Measurements from ENCODE around the gene TERB1.
"Not testable (repeated sequence)": the region's sequence is repeated elsewhere in the genome, so short reads cannot be mapped to it uniquely, and the experiment has no call there.

The TERB1 gene

GRCh38 chr16:66824006-66824405 lies 22.6 kb upstream of the TERB1 start:
- DNase-seq = no peak

DNA sequence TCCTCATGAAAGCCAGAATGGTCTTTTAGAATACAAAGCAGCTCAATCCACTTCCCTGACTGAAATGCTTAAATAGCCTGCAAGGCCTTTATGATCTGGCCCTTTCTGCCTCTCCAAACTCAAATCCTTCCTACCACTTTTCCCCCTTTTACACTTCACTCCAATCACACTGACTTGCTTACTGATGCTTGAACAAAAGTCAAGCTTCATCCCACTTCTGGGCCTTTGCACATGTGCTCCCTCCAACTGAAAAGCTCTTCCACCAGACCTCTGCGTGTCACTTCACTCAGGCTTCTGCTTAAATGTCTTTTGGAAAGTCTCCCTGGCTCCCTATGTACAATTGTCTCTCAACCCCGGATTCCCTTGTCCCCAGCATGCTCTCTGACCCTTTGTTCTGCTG lies 13.3 kb upstream of the TERB1 start:
- DNase-seq = no peak

GRCh38 chr16:66811043-66811442 lies 9.7 kb upstream of the TERB1 start:
- no peak for DNase-seq

DNA sequence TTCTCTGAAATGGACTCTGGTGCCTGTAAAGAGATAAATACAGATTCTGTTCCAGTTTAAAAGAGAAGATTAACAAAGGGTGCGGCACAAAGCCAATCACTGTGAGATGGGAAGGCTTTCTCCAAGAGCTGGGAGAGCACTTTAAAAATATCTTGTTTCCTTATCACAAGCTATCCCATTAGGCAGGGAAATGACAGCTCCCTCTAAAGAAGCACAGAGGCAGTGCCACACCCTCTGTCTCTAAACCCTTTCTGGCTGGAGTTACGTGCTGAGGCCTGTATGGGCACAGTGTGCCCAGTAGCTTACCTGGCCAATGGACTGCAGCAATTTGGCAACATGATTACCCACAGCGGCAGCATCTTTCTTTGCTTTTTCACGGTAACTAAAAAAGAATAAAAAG lies 9.0 kb upstream of the TERB1 start:
- DNase-seq = no peak

DNA sequence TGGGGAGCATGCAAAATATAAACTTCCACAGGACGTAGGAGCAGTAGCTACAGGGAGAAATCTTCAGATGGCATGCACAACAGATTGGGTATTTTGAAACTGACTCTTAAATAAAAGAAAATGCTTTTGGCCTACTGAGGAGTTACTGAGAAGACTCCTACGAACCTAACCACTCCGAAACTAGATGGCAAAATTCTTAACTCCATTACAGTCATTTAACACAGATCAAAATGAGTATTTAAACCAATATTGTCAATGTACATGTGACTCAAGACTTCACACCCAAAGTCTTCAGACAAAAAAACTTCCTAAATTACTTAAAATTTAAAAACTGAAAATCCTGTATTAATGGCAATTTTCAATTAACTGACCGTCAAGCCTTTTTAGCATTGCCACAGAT lies 8.4 kb upstream of the TERB1 start:
- no peak for DNase-seq

DNA sequence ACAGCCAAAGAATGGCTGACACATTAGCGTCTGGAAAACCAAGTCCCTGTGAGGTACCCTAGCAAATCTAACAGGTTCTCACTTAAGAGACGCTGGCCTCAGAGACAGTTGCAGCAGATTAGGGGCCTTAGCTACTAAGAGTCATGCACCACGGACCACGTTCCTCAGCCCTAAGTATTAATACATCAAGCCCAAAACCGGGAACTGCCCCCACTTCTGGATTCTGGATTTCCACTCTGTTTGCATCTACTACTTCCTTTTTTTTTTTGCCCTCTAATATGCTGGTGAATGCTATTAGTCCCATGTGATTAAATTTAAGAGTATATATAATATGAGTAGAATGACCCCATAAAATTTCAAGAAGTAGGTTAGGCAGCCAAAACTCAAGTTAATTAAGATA lies 775 bp upstream of the TERB1 start:
- no peak for DNase-seq

- no peak for DNase-seq
These were observed 528 bp downstream of the TERB1 start for GRCh38 chr16:66800856-66801255.

GRCh38 chr16:66798161-66798560 lies 3.2 kb downstream of the TERB1 start:
- DNase-seq = no peak

GRCh38 chr16:66793984-66794383 lies 7.4 kb downstream of the TERB1 start:
- DNase-seq = not testable (repeated sequence)

DNA sequence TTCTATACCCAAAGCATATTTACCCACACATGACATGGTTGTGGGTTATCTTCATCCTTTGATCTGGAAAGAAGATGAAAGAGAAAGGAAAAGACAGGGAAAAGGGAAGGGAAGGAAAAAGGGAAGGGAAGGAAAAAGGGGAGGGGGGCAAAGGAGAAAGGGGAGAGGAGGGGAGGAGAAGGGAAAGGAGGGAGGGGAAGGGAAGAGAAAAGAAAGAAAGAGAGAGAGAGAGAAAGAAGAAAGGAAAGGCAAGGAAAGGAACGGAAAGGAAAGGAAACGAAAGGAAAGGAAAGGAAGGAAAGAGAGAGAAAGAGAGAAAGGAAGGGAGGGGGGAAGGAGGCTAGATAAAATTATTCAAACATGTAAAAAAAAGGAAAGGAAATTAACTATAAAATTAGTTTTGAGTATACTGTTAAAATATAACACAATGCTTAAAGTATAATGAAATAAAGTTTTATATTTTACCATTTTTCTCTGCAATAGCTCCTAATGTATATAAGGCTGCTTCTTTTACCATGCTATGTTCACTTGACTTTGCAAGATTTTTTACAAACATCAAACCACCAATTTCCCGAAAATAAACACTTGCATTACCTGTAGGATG lies 11.2 kb downstream of the TERB1 start:
- no peak for DNase-seq

DNA sequence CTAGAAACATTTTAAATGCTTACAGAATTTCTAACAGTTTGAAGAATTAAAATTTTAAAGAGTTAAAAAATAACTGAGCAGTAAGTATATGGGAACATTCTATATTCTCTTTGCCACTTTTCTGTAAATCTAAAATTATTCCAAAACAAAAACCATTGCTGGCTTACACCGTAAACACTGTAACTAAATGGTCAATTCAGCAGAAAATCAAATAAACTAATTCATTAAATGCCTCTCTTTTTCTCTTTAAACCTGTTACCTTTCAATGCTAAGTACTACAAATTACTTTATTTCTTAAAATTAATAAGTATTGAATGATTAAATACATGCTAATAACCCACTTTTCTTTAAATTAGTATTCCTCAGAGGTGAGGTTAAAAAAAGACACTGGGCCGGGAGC lies 14.0 kb downstream of the TERB1 start:
- DNase-seq = no peak

GRCh38 chr16:66786551-66786950 lies 14.8 kb downstream of the TERB1 start:
- no peak for DNase-seq

- DNase-seq = no peak
These were observed 24.9 kb downstream of the TERB1 start for GRCh38 chr16:66776457-66776856.

DNA sequence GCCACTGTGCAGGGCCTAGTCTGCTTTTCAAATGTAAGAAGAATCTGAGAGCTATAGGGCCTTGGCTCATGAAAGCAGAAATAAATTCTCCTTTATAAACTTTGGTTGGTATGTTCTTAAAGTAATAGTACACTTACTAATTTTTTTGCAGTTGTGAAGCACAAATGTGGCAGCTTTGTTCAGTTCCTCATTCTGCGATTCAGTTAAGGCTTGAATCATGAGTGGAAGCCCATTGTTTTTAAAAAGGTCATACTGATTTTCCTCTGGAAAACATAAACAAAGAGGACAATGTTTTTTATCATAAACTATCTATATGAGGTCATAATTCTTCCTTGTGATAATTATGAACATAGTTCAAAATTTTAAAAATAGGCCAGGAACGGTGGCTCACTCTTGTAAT lies 26.4 kb downstream of the TERB1 start:
- no peak for DNase-seq

DNA sequence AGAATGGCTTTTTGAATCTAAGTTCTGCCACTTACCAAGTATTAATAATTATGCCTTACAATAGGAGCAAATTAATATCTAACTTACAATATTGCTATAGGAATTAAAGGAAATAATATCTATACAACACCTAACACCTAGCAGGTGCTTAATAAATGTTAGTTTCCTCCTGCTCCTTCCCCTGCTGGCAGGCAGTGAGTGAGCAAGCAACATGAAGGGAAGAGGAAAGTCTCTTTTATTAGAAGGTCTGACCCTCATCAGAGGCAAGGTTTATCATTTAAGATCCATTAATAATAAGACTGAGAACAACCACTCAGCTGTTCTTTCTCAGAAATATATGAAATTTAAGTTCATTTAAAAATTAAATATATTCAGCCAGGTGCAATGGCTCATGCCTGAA lies 43.3 kb downstream of the TERB1 start:
- no peak for DNase-seq

- no peak for DNase-seq
These were observed 46.6 kb downstream of the TERB1 start for GRCh38 chr16:66754819-66755218.

GRCh38 chr16:66754211-66754610 lies 47.2 kb downstream of the TERB1 start:
- no peak for DNase-seq

DNA sequence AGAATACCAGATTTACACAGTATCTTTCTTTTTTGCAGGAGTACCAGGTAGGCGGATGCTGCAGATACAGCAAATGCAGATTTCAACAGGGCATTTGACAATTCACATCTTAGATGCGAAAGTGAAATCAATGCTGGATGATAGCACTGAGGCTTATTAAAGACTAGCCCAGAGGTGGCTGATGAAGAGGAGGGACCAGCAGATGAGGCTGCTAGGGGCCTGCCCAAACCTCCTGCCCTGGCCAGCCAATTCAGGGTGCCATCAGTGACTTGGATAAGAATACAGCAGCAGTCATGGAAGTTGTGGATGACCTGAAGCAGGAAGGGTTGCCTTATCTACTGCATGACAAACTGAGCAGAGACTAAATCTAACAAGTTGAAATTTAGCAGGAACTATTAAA lies 48.4 kb downstream of the TERB1 start:
- no peak for DNase-seq

GRCh38 chr16:66752379-66752778 lies 49.0 kb downstream of the TERB1 start:
- no peak for DNase-seq

GRCh38 chr16:66751992-66752322 lies 49.4 kb downstream of the TERB1 start:
- no peak for DNase-seq

DNA sequence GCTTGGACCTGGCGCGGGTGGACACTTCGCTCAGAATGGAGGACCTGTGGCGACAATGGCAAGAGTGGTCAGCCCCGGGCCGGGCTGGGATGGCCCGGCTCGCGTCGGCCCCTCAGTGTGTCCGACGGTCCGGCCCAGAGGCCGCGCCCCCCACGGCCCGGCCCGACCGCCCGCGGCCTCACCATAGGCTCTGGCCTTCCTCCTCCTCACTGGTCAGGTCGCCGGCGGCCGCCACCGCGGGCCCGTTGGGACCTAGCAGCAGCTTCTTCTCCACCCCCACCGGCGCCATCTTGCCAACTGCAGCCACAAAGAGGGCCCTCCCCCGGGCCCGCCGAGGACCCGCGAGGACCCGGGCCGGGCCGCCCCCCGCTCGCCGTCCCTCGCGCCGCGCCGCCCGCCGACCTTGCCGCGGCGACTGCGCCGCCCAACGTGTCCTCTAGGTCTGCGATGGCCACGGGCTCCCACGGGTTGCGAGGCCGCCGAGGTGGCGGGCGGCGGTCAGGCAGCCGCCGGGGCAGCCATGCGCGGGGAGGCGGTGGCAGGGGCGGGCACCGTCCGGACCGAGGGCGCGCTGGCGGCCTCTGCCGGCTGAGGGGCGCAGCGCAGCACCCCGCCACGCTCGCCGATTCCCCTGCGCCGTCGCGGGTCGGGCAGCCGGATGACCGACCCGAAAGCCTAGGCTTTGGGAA lies 49.9 kb downstream of the TERB1 start, which contains the start of gene DYNC1LI2:
Gene DYNC1LI2 (minus strand): TSS at position 307 of the 689 bp plus-strand sequence. CDS start 18 bp downstream, at position 289.
- peak; percentile 84 for DNase-seq

DNA sequence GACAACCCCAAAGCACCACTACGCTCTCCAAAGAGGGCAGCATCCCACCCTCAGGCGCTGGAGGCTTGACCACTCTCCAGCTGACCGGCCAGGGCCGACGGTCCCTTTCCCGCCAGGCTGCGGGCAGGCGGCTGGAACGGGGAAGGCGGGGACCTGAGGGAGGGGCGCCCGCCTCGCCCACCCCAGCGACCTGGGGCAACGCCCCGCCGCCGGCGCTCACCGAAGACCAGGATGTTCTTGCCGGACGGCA lies 50.4 kb downstream of the TERB1 start:
- DNase-seq = peak; percentile 14

DNA sequence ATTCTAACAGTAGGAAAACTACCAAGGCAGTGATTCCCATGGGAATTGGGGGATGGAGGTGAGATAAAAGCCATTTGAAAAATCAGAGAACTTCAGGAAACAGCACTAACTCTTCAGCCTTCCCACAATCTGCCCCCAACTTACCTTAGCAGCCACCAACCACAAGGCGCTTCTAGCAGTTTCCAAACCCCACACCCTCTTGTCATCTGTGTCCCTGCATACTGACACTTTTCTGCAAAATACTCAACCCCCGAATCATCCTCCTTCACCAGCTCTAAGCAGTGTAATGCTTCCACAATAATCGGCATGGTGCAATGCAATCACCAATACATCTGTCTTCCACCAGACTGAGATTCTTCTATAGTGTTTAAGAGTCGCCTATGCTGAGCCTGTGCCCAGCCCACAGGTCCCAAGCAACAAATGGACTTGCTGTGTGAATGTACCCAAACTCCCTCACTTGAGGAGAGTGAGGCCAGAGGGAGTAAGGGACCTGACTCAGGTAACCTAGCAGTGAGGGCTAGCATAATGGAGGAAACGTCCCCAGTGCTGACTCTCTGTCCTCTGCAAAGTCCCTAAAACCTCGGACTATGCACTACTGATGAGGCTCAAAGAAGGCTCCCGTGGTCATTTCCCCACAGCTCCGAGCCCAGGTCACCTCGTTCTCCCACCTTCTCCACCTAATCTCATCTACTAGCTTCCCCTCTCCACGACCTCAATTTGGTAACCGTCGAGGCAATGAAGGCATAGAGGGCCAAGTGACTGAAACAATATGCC lies 50.9 kb downstream of the TERB1 start:
- DNase-seq = no peak

DNA sequence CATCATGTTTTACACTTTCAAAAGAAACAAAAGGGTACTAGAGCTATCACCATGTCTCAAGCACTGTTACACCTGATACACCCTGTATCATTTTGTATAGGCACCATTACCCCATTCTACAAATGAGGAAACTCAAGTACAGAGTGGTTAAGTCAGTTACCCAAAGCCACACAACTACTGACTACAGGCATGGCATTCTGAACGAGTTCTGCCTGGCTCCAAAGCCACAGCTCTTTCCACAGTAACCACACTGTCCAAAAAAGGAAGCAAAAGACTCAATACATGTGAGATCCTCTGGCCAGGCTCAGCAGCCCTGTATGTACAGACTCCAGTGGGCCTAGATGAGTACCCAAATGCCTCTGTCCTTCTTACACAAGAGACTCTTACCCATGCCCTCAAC lies 54.7 kb downstream of the TERB1 start:
- peak; percentile 87 for DNase-seq

DNA sequence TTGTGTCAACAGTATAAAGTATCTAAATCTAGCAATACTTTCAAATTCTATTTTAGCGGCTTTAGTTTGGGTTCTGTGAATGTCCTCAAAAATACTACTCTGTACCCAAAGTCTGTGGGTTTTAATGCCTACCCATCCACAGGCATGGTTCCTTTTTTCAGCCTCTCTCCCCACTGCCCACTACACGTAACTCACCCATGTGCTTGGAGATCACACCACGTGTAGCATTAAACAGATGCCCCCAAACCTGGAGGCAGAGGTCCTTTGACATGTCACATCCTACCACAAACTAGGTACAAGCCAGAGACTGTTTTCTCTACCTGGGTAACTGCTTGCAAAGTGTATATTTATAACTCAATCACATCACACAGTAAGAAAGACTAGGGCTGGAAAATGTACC lies 55.3 kb downstream of the TERB1 start:
- no peak for DNase-seq

Data from activated CD4-positive, alpha-beta T cell treated with anti-CD3 and anti-CD28 coated beads, Interleukin-2, Interleukin-6, amounts not matched to agents 100 ng/mL and 50 ng/mL, durations not matched to agents 16 hours and 8 hours (primary cell).